ENCODE results near the gene PCDHGA1. TPM values are rescaled to one million over a fixed set of nuclear protein-coding genes. Genes with fewer than 3 reads are reported as not detected.
"Not testable (repeated sequence)": the region's sequence is repeated elsewhere in the genome, so short reads cannot be mapped to it uniquely, and the experiment has no call there.

Gene PCDHGA1
- polyA plus RNA-seq, 3 donors: not detected

DNA sequence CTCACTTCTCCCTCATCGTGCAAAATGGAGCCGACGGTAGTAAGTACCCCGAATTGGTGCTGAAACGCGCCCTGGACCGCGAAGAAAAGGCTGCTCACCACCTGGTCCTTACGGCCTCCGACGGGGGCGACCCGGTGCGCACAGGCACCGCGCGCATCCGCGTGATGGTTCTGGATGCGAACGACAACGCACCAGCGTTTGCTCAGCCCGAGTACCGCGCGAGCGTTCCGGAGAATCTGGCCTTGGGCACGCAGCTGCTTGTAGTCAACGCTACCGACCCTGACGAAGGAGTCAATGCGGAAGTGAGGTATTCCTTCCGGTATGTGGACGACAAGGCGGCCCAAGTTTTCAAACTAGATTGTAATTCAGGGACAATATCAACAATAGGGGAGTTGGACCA, 101.0 kb downstream of the PCDHGA1 start:
- peaks cover 20 to 22% of the 10 kb centered on the region in 2 donors for H3K36me3 Mint-ChIP-seq
- H3K4me3 Mint-ChIP-seq: peak overlapping the region; percentile 53 to 84
- Histone ChIP-seq H3K4me2 (replicated peaks; ENCODE audit: extremely low read depth, low read length, poor library complexity, severe bottlenecking) (peak overlapping the region; percentile 64), H3K4me3 (replicated peaks in 1 of 3; ENCODE audit: low read depth in 2 of 3, low read length in 3 of 3) (peak overlapping the region in 2 of 3 experiments; percentile 23 to 72), H3K9ac (ENCODE audit: insufficient read depth, low read length, poor library complexity, severe bottlenecking) (no peak overlapping the region), H3K79me2 (ENCODE audit: insufficient read depth, low read length) (no peaks in the 10 kb centered on the region), H3K36me3 (replicated peaks in 1 of 2; ENCODE audit: control insufficient read depth in 1 of 2, insufficient read depth in 2 of 2, low read length in 2 of 2) (no peaks in the 10 kb centered on the region), H3K27ac (ENCODE audit: low read depth in 1 of 2, low read length in 2 of 2) (no peak overlapping the region), H2AFZ (ENCODE audit: insufficient read depth, low read depth, low read length, poor library complexity, severe bottlenecking) (peak overlapping the region; percentile 68), H3K9me3 (replicated peaks in 1 of 2; ENCODE audit: control insufficient read depth in 1 of 2, insufficient read depth in 1 of 2, low read length in 2 of 2) (peaks cover 47 to 49% of the 10 kb centered on the region in 2 donors), H3K4me1 (ENCODE audit: control insufficient read depth in 1 of 2, insufficient read depth in 2 of 2, low read length in 2 of 2) (peaks cover 17 to 19% of the 10 kb centered on the region in 2 donors), H3K27me3 (ENCODE audit: control insufficient read depth in 2 of 2, insufficient read depth in 2 of 2, low read length in 2 of 2) (peaks cover 41 to 93% of the 10 kb centered on the region in 2 donors), H4K20me1 (ENCODE audit: insufficient read depth, low read length) (no peaks in the 10 kb centered on the region)
- 13% methylated on average over 37 of the region's 37 CpGs for WGBS (ENCODE audit: insufficient coverage)
- peaks cover 21% of the 10 kb centered on the region for H3K4me1 Mint-ChIP-seq
- H3K27me3 Mint-ChIP-seq (ENCODE audit: low read depth in 3 of 3): peaks cover 58 to 74% (median 68%) of the 10 kb centered on the region in 3 donors
- TF ChIP-seq, protein P1, sequence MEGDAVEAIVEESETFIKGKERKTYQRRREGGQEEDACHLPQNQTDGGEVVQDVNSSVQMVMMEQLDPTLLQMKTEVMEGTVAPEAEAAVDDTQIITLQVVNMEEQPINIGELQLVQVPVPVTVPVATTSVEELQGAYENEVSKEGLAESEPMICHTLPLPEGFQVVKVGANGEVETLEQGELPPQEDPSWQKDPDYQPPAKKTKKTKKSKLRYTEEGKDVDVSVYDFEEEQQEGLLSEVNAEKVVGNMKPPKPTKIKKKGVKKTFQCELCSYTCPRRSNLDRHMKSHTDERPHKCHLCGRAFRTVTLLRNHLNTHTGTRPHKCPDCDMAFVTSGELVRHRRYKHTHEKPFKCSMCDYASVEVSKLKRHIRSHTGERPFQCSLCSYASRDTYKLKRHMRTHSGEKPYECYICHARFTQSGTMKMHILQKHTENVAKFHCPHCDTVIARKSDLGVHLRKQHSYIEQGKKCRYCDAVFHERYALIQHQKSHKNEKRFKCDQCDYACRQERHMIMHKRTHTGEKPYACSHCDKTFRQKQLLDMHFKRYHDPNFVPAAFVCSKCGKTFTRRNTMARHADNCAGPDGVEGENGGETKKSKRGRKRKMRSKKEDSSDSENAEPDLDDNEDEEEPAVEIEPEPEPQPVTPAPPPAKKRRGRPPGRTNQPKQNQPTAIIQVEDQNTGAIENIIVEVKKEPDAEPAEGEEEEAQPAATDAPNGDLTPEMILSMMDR (IDR thresholded peaks at IDR 0.05): no peak
- peak overlapping the region in 1 of 7 donors; percentile 19 for H3K27ac Mint-ChIP-seq
- DNase-seq: peak in 2 of 3 donors; percentile 15 to 36
- peaks cover 25 to 58% (median 44%) of the 10 kb centered on the region in 7 donors for H3K9me3 Mint-ChIP-seq
- intact Hi-C loops (cut with micrococcal nuclease): no loop called here

DNA sequence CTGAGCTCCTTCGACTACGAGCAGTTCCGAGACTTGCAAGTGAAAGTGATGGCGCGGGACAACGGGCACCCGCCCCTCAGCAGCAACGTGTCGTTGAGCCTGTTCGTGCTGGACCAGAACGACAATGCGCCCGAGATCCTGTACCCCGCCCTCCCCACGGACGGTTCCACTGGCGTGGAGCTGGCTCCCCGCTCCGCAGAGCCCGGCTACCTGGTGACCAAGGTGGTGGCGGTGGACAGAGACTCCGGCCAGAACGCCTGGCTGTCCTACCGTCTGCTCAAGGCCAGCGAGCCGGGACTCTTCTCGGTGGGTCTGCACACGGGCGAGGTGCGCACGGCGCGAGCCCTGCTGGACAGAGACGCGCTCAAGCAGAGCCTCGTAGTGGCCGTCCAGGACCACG, 102.0 kb downstream of the PCDHGA1 start:
- H4K20me1 ChIP-seq (ENCODE audit: insufficient read depth, low read length); DNase-seq; H3K36me3 ChIP-seq (replicated peaks in 1 of 2; ENCODE audit: control insufficient read depth in 1 of 2, insufficient read depth in 2 of 2, low read length in 2 of 2); H3K9ac ChIP-seq (ENCODE audit: insufficient read depth, low read length, poor library complexity, severe bottlenecking); H3K27ac ChIP-seq (ENCODE audit: low read depth in 1 of 2, low read length in 2 of 2); H2AFZ ChIP-seq (ENCODE audit: insufficient read depth, low read depth, low read length, poor library complexity, severe bottlenecking); intact Hi-C loops (cut with micrococcal nuclease); H3K79me2 ChIP-seq (ENCODE audit: insufficient read depth, low read length); H3K4me2 ChIP-seq (replicated peaks; ENCODE audit: extremely low read depth, low read length, poor library complexity, severe bottlenecking); H3K27ac Mint-ChIP-seq: not testable (repeated sequence)
- peaks cover 41% of the 10 kb centered on the region in 2 donors for H3K9me3 ChIP-seq (replicated peaks in 1 of 2; ENCODE audit: control insufficient read depth in 1 of 2, insufficient read depth in 1 of 2, low read length in 2 of 2)
- H3K4me1 ChIP-seq (ENCODE audit: control insufficient read depth in 1 of 2, insufficient read depth in 2 of 2, low read length in 2 of 2): peaks cover 17 to 19% of the 10 kb centered on the region in 2 donors
- Mint-ChIP-seq H3K9me3 (peaks cover 25 to 54% (median 42%) of the 10 kb centered on the region in 7 donors), H3K4me1 (peaks cover 21% of the 10 kb centered on the region), H3K27me3 (ENCODE audit: low read depth in 3 of 3) (peaks cover 49 to 66% (median 62%) of the 10 kb centered on the region in 3 donors), H3K4me3 (peak overlapping the region in 1 of 2 donors; percentile 84), H3K36me3 (peaks cover 20 to 22% of the 10 kb centered on the region in 2 donors)
- WGBS (ENCODE audit: insufficient coverage): 36% methylated on average over 19 of the region's 38 CpGs
- peaks cover 33 to 93% of the 10 kb centered on the region in 2 donors for H3K27me3 ChIP-seq (ENCODE audit: control insufficient read depth in 2 of 2, insufficient read depth in 2 of 2, low read length in 2 of 2)
- peak overlapping the region in 1 of 3 experiments; percentile 72 for H3K4me3 ChIP-seq (replicated peaks in 1 of 3; ENCODE audit: low read depth in 2 of 3, low read length in 3 of 3)

DNA sequence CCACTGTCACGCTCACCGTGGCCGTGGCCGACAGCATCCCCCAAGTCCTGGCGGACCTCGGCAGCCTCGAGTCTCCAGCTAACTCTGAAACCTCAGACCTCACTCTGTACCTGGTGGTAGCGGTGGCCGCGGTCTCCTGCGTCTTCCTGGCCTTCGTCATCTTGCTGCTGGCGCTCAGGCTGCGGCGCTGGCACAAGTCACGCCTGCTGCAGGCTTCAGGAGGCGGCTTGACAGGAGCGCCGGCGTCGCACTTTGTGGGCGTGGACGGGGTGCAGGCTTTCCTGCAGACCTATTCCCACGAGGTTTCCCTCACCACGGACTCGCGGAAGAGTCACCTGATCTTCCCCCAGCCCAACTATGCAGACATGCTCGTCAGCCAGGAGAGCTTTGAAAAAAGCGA, 102.4 kb downstream of the PCDHGA1 start:
- peaks cover 22 to 50% (median 40%) of the 10 kb centered on the region in 7 donors for H3K9me3 Mint-ChIP-seq
- DNase-seq; H3K9ac ChIP-seq (ENCODE audit: insufficient read depth, low read length, poor library complexity, severe bottlenecking); H3K79me2 ChIP-seq (ENCODE audit: insufficient read depth, low read length); H3K27ac Mint-ChIP-seq; intact Hi-C loops (cut with micrococcal nuclease); H3K4me3 ChIP-seq (replicated peaks in 1 of 3; ENCODE audit: low read depth in 2 of 3, low read length in 3 of 3); H3K4me2 ChIP-seq (replicated peaks; ENCODE audit: extremely low read depth, low read length, poor library complexity, severe bottlenecking); H3K36me3 ChIP-seq (replicated peaks in 1 of 2; ENCODE audit: control insufficient read depth in 1 of 2, insufficient read depth in 2 of 2, low read length in 2 of 2); H4K20me1 ChIP-seq (ENCODE audit: insufficient read depth, low read length); H3K27ac ChIP-seq (ENCODE audit: low read depth in 1 of 2, low read length in 2 of 2); H2AFZ ChIP-seq (ENCODE audit: insufficient read depth, low read depth, low read length, poor library complexity, severe bottlenecking): not testable (repeated sequence)
- 36% methylated on average over 24 of the region's 29 CpGs for WGBS (ENCODE audit: insufficient coverage)
- H3K9me3 ChIP-seq (replicated peaks in 1 of 2; ENCODE audit: control insufficient read depth in 1 of 2, insufficient read depth in 1 of 2, low read length in 2 of 2): peaks cover 37% of the 10 kb centered on the region in 2 donors
- peaks cover 21% of the 10 kb centered on the region for H3K4me1 Mint-ChIP-seq
- peak overlapping the region in 1 of 2 donors; percentile 79 for H3K4me3 Mint-ChIP-seq
- H3K4me1 ChIP-seq (ENCODE audit: control insufficient read depth in 1 of 2, insufficient read depth in 2 of 2, low read length in 2 of 2): peaks cover 17 to 19% of the 10 kb centered on the region in 2 donors
- H3K27me3 ChIP-seq (ENCODE audit: control insufficient read depth in 2 of 2, insufficient read depth in 2 of 2, low read length in 2 of 2): peaks cover 32 to 90% of the 10 kb centered on the region in 2 donors
- peaks cover 47 to 66% (median 61%) of the 10 kb centered on the region in 3 donors for H3K27me3 Mint-ChIP-seq (ENCODE audit: low read depth in 3 of 3)
- H3K36me3 Mint-ChIP-seq: peaks cover 20 to 22% of the 10 kb centered on the region in 2 donors

Measured in CD14-positive monocyte (primary cell).